ENCODE results near the gene RMND5B. TPM values are rescaled to one million over a fixed set of nuclear protein-coding genes. Genes with fewer than 3 reads are reported as not detected.
"Not testable (repeated sequence)": the region's sequence is repeated elsewhere in the genome, so short reads cannot be mapped to it uniquely, and the experiment has no call there.

The RMND5B gene
- polyA plus RNA-seq, 1 of the 3 experiments (the other 2 are of a cell fraction): 42.8 TPM

DNA sequence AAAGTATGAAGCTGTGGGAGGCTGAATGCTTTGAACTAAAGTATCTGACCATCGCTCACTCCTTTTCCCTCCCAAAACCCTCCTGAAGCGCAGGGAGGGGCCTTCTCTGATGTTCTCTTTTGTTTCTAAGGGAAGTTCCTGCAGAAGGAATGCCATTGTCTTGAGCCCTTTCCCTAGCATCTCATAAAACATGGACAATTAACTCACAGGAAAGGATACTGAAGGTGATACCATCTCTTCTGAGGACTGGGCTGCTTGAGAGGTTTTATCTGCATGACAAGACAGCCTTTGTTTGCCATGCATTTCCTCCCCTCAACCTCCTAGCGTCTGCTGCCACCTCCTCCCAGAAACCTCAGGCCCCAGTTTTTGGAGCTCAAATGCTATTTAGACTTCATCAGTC is 4.3 kb upstream of the RMND5B start (continued):
- TF ChIP-seq, protein P1, sequence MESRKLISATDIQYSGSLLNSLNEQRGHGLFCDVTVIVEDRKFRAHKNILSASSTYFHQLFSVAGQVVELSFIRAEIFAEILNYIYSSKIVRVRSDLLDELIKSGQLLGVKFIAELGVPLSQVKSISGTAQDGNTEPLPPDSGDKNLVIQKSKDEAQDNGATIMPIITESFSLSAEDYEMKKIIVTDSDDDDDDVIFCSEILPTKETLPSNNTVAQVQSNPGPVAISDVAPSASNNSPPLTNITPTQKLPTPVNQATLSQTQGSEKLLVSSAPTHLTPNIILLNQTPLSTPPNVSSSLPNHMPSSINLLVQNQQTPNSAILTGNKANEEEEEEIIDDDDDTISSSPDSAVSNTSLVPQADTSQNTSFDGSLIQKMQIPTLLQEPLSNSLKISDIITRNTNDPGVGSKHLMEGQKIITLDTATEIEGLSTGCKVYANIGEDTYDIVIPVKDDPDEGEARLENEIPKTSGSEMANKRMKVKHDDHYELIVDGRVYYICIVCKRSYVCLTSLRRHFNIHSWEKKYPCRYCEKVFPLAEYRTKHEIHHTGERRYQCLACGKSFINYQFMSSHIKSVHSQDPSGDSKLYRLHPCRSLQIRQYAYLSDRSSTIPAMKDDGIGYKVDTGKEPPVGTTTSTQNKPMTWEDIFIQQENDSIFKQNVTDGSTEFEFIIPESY (IDR thresholded peaks at IDR 0.05; ENCODE audit: borderline replicate concordance, low read depth): no peak
- TF ChIP-seq JUND (IDR thresholded peaks at IDR 0.05): no peak
- TF ChIP-seq, protein P2, sequence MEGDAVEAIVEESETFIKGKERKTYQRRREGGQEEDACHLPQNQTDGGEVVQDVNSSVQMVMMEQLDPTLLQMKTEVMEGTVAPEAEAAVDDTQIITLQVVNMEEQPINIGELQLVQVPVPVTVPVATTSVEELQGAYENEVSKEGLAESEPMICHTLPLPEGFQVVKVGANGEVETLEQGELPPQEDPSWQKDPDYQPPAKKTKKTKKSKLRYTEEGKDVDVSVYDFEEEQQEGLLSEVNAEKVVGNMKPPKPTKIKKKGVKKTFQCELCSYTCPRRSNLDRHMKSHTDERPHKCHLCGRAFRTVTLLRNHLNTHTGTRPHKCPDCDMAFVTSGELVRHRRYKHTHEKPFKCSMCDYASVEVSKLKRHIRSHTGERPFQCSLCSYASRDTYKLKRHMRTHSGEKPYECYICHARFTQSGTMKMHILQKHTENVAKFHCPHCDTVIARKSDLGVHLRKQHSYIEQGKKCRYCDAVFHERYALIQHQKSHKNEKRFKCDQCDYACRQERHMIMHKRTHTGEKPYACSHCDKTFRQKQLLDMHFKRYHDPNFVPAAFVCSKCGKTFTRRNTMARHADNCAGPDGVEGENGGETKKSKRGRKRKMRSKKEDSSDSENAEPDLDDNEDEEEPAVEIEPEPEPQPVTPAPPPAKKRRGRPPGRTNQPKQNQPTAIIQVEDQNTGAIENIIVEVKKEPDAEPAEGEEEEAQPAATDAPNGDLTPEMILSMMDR (IDR thresholded peaks at IDR 0.05): no peak
- TF ChIP-seq EP300 (IDR thresholded peaks at IDR 0.05; ENCODE audit: borderline replicate concordance in 1 of 2, low read depth in 1 of 2, low read length in 1 of 2): no peak
- TF ChIP-seq ELF1 (IDR thresholded peaks at IDR 0.05): no peak
- no peak for TF ChIP-seq MXI1 (IDR thresholded peaks at IDR 0.05; ENCODE audit: low read depth, low read length)

DNA sequence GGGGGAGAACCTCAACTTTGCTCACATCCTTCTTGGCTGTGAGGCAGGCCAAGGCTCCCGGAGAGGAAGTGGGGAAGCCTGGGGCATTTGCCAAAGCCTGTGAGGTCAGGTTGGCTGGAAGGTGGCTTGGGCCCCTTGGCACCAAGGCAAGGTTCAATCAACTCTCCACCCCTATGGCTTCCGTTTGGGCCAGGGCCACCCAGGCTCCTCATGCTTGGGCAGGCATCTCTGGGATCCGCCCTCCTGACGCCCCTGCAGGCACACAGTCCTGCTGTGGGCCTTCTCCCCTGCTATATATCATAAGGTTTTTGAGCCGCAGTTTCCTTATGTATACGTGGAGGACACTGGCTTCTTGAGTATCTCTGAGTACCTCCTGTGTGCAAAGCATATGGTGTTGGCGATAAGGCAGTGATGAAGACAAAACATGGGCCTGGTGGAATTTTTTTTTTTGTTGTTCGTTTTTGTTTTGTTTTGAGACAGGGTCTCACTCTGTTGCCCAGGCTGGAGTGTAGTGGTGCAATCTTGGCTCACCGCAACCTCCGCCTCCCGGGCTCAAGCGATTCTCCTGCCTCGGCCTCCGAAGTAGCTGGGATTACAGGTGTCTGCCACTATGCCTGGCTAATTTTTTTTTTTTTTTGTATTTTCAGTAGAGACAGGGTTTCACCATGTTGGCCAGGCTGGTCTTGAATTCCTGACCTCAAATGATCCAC is 3.4 kb upstream of the RMND5B start:
- H3K4me2 ChIP-seq; POLR2A ChIA-PET; H3F3A ChIP-seq (replicated peaks; ENCODE audit: insufficient read depth); H2AFZ ChIP-seq (ENCODE audit: low read depth); H3K9me2 ChIP-seq; H3K36me3 ChIP-seq (replicated peaks in 1 of 2; ENCODE audit: control insufficient read depth in 1 of 2, insufficient read depth in 2 of 2, low read length in 1 of 2); H3K4me3 ChIP-seq (ENCODE audit: low read depth in 2 of 2, low read length in 1 of 2); H4K20me1 ChIP-seq (ENCODE audit: insufficient read depth); H3K27ac ChIP-seq (ENCODE audit: low read depth in 2 of 2, low read length in 1 of 2); H3K9ac ChIP-seq; DNase-seq; H3K9me3 ChIP-seq; H3K27me3 ChIP-seq (ENCODE audit: insufficient read depth): not testable (repeated sequence)
- peaks cover 15% of the 10 kb centered on the region for H3K79me2 ChIP-seq (ENCODE audit: insufficient read depth)
- H3K4me1 ChIP-seq (ENCODE audit: control insufficient read depth in 1 of 2, insufficient read depth in 2 of 2, low read depth in 1 of 2, low read length in 1 of 2): peaks cover 0 to 20% of the 10 kb centered on the region in 2 experiments; a peak in 1 of 4 replicates
- WGBS (ENCODE audit: low lambda C conversion rate): 77% methylated on average over 14 of the region's 14 CpGs
- CTCF ChIA-PET: interaction anchor here (1.6 kb wide), 1 partner anchor 28 kb away, joined by 3 read pairs; no protein-coding TSS in a partner anchor

DNA sequence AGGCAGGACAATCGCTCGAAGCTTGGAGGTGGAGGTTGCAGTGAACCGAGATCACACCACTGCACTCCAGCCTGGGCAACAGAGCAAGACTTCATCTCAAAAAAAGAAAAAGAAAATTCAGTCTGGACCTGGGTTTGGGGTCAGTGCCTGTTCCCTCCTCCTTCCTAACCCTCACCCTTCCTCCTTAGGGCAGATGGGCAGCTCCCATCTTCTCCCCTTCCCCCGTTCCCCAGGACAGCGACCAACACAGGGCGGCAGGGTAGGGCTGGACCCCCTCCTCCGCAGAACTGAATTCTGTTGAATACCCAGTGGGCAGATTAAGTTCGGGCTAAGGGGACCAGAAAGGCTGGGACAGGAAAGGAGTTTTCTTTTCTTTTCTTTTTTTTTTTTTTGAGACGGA is 1.5 kb upstream of the RMND5B start:
- Histone ChIP-seq H3K79me2 (ENCODE audit: insufficient read depth) (peaks cover 31% of the 10 kb centered on the region), H3K9ac (no peak overlapping the region), H3K9me2 (no peaks in the 10 kb centered on the region), H3K9me3 (no peaks in the 10 kb centered on the region), H2AFZ (ENCODE audit: low read depth) (peak overlapping the region; percentile 80; the same call in 1 of the 2 replicates), H3F3A (replicated peaks; ENCODE audit: insufficient read depth) (peaks cover 4% of the 10 kb centered on the region), H3K27ac (ENCODE audit: low read depth in 2 of 2, low read length in 1 of 2) (no peak overlapping the region), H3K4me1 (ENCODE audit: control insufficient read depth in 1 of 2, insufficient read depth in 2 of 2, low read depth in 1 of 2, low read length in 1 of 2) (peaks cover 0 to 11% of the 10 kb centered on the region in 2 experiments; a peak in 1 of 4 replicates), H3K4me3 (ENCODE audit: low read depth in 2 of 2, low read length in 1 of 2) (no peak overlapping the region), H3K27me3 (ENCODE audit: insufficient read depth) (no peaks in the 10 kb centered on the region), H4K20me1 (ENCODE audit: insufficient read depth) (no peaks in the 10 kb centered on the region), H3K36me3 (replicated peaks in 1 of 2; ENCODE audit: control insufficient read depth in 1 of 2, insufficient read depth in 2 of 2, low read length in 1 of 2) (peaks cover 0 to 4% of the 10 kb centered on the region in 2 experiments), H3K4me2 (no peak overlapping the region)
- ChIA-PET POLR2A (no interaction called here), CTCF (interaction anchor here (4.0 to 10.9 kb wide), 2 partner anchors 8 to 53 kb away, joined by 26 to 96 read pairs; no protein-coding TSS in a partner anchor)
- WGBS (ENCODE audit: low lambda C conversion rate): 97% methylated on average over 9 of the region's 9 CpGs
- TF ChIP-seq MXI1 (IDR thresholded peaks at IDR 0.05; ENCODE audit: low read depth, low read length) (no peak), GABPA (IDR thresholded peaks at IDR 0.05; ENCODE audit: low read depth) (no peak)
- no peak for DNase-seq
